SK-N-DZ (cell line): Measurements from ENCODE around the gene NRBP1.
"Not testable (repeated sequence)": the region's sequence is repeated elsewhere in the genome, so short reads cannot be mapped to it uniquely, and the experiment has no call there.

ENCODE experiments used
- DNase-seq: peaks from one replicate; pipeline ENCODE4 v3.0.0-alpha.2; 2015; ENCODE audit warnings: low spot score

NRBP1 gene

GRCh38 chr2:27421660-27422250 is 6.7 kb upstream of the NRBP1 start:
- no peak for DNase-seq

- DNase-seq: no peak
Observed at GRCh38 chr2:27422958-27423357, 5.5 kb upstream of the NRBP1 start.

GRCh38 chr2:27425039-27425438 is 3.4 kb upstream of the NRBP1 start:
- not testable (repeated sequence) for DNase-seq

GRCh38 chr2:27427863-27428212 is 593 bp upstream of the NRBP1 start:
- peak; percentile 6 for DNase-seq

- DNase-seq: peak; percentile 71
Observed at GRCh38 chr2:27428978-27429541, 629 bp downstream of the NRBP1 start.

GRCh38 chr2:27431395-27431794 is 3.0 kb downstream of the NRBP1 start:
- DNase-seq: no peak

GRCh38 chr2:27435628-27436027 is 7.2 kb downstream of the NRBP1 start:
- no peak for DNase-seq

GRCh38 chr2:27441226-27441926 is 12.9 kb downstream of the NRBP1 start:
- no peak for DNase-seq

- no peak for DNase-seq
Observed at GRCh38 chr2:27441958-27442919, 13.8 kb downstream of the NRBP1 start, which contains the start of gene KRTCAP3. Gene KRTCAP3, plus strand, starts transcription at chr2:27442381. Its CDS starts 32 bp downstream, at chr2:27442413.

- no peak for DNase-seq
Observed at GRCh38 chr2:27442920-27443282, 14.5 kb downstream of the NRBP1 start.

GRCh38 chr2:27445155-27445554 is 16.7 kb downstream of the NRBP1 start:
- no peak for DNase-seq

GRCh38 chr2:27445615-27446014 is 17.2 kb downstream of the NRBP1 start:
- DNase-seq: no peak

- DNase-seq: no peak
Observed at GRCh38 chr2:27446057-27446456, 17.6 kb downstream of the NRBP1 start.

- no peak for DNase-seq
Observed at GRCh38 chr2:27448381-27448780, 19.9 kb downstream of the NRBP1 start.

- no peak for DNase-seq
Observed at GRCh38 chr2:27451095-27451494, 22.7 kb downstream of the NRBP1 start.

GRCh38 chr2:27453968-27454367 is 25.5 kb downstream of the NRBP1 start:
- DNase-seq: no peak

- no peak for DNase-seq
Observed at GRCh38 chr2:27461118-27461517, 32.7 kb downstream of the NRBP1 start.

- DNase-seq: no peak
Observed at GRCh38 chr2:27464443-27464842, 36.0 kb downstream of the NRBP1 start.

GRCh38 chr2:27471961-27472360 is 43.5 kb downstream of the NRBP1 start:
- no peak for DNase-seq

GRCh38 chr2:27485496-27485895 is 57.1 kb downstream of the NRBP1 start:
- DNase-seq: no peak

GRCh38 chr2:27489118-27489497 is 60.7 kb downstream of the NRBP1 start:
- DNase-seq: peak; percentile 29
